ENCODE data around the gene C12orf56.
A peak's percentile ranks its signal among the peaks of the same experiment; 100 is the strongest.
"Not testable (repeated sequence)": the region's sequence is repeated elsewhere in the genome, so short reads cannot be mapped to it uniquely, and the experiment has no call there.

C12orf56 gene

DNA sequence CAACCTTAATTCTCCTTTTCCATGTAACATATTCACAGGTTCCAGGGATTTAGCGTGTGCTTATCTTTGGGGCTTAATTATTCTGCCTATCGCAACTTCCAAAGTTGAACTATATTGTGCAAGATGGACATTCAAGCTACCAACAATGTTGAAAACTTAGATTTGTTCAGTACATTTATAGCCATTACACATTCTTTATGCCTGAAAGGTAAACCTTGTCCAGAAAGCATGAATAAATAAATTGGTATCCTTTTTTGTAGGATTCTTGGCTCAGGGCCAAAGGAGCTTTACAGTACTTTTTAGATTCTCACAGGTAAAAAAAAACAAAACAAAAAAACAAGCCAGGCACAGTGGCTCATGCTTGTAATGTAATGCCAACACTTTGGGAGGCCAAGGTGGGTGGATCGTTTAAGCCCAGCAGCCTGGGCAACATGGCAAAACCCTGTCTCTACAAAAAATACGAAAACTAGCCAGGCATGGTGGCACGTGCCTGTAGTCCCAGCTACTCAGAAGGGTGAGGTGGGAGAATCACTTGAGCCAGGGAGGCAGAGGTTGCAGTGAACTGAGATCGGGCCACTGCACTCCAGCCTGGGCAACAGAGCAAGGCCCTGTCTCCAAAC lies 3.3 kb downstream of the C12orf56 start:
- DNase-seq (ENCODE audit: low spot score): no peak

DNA sequence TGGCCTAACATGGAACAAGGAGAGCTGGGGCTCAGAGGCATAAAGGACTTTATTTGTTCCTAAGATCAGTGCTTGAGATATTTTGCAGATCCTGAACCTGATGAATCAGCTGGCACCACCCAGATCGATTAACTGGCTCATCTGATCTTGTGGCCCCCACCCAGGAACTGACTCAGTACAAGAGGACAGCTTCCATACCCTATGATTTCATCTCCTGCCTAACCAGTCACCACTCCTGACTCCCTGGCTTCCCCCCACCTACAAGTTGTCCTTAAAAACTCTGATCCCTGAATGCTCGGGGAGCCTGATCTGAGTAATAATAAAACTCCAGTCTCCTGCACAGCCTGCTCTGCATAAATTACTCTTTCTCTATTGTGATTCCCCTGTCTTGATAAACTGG lies 5.1 kb downstream of the C12orf56 start:
- DNase-seq (ENCODE audit: low spot score): peak; percentile 45

DNA sequence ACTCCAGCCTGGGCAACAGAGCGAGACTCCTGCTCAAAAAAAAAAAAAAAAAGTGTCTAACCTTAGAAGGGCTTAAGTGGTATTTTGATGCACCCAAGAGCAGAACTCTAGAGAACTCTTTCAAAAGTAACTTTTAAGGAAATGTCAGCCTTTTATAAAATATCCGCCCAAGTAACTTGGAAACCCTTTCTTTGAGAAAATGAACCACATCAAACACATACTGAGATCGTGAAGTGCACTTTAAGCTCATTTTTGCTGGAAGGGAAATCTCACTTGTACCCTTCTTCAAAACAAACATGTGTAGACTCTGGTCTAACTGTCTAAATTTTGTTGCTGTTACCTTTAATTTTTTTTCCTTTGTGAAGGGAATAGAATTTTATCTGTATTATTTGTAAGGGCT lies 5.5 kb downstream of the C12orf56 start:
- peak; percentile 39 for DNase-seq (ENCODE audit: low spot score)

DNA sequence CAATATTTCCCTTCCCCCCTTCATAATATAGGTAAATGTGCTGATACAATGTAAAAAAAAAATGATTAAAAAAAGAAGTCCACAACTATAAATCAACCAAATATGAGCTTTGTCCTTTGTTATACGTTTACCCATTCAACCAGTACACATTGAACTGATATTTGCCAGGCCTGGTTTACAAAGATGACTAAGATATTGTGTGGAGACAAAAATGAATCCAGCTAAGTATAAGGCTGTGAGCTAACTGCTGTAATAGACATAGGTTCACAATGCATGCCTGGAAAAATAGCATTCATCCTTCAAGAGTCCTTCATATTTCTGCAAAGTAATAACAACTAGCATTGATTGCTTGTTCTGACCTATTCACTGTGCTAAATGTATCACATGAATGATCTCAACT lies 6.9 kb downstream of the C12orf56 start:
- DNase-seq (ENCODE audit: low spot score): no peak

DNA sequence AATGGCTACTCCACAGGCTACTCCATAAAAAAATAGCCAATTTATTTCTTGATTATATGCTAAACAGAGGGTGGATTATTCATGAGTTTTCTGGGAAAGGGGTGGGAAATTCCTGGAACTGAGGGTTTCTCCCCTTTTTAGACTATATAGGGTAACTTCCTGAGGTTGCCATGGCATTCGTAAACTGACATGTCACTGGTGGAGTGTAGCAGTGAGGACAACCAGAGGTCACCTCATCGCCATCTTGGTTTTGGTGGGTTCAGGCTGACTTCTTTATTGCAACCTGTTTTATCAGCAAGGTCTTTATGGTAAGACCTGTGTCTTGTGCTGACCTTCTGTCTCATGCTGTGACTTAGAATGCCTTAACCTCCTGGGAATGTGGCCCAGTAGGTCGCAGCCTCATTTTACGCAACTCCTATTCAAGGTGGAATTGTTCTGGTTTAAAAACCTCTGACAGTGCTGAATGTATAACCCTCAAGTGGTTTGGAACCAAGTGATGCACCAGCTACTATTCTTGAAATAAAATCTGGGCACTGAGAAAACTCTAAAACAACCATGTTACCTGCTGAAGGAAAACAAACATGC lies 27.7 kb downstream of the C12orf56 start:
- DNase-seq (ENCODE audit: low spot score): no peak

DNA sequence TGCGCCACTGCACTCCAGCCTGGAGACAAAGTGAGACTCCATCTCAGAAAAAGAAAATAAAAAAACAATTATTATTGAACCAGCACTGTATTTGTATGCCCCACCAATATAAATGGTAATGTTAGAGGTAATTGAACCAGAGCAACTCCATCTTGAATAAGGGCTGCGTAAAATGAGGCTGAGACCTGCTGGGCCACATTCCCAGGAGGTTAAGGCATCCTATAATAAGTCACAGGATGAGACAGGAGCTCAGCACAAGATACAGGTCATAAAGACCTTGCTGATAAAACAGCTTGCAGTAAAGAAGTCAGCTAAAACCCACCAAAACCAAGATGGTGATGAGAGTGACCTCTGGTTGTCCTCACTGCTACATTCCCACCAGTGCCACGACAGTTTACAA lies 29.4 kb downstream of the C12orf56 start:
- not testable (repeated sequence) for DNase-seq (ENCODE audit: low spot score)

DNA sequence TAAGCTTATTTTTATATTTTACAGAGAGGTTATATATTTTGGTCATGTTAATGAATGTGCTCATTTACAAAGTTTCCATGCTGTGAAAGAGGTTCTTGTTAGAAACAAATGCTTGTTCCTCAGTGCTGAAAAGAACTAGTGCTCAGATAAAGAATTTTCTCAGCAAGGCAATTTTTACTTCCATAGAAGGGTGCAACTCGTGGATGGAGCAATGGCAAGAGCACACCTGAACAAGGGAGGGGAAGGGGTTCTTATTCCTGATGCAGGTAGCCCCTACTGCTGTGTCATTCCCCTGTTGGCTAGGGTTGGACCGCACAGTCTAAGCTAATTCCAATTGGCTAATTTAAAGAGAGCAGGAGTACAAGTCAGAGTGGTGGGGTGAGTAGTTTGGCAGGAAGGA lies 34.3 kb downstream of the C12orf56 start:
- not testable (repeated sequence) for DNase-seq (ENCODE audit: low spot score)

DNA sequence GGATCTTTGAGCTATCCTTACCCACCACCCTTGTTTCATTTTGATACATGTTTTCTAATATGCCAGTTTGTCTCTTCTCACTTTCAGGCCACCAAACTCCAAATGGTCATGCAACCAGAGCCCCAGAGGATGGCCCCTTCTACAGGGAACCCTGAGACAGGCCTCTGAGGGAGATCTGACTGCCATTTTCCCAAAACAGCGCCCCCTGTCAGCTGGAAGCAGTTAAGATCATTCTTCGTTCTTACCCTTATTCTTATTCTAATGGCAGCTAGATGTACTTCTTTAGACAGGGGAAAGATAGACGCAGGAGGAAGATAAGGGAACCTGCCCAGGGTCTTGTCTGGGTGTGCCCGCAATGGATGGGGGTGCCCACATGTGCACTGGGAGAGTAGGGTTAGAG lies 38.4 kb downstream of the C12orf56 start:
- no peak for DNase-seq (ENCODE audit: low spot score)

DNA sequence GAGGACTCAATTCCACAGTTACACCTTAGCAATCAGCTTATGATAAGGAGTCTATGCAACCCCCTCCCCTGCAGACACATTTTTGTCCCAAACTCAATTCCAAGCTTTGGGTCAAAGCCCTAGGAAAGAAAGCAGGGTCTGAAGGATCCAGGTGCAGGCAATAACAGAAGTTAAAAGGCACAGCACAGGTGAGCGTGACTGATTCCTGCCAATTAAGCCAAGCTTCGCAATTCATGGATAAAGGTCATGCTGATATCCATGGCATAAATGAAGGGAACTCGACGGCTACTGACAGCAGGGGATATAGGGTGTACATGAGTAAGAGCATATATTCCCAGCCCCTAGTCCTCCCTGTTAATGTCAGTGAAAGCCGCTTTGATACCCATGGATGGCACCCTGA lies 39.3 kb downstream of the C12orf56 start:
- DNase-seq (ENCODE audit: low spot score): no peak

DNA sequence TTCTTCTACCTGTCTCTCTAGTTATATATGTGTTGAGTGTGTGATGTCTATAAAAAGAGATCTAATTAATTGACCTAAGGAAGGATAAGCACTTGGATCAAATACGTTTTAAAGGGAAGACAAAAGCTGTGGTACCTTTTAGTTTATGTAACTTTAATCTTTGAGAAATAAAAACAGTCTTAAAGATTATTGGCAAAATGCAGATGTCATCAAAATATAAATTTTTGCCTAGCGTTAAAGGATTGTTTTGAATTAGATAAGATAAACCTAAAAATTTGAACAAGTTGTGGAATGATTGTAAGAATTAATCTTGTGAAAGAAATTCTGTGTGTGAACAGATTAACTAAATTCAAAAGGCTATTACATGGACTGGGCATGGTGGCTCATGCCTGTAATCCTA lies 42.9 kb downstream of the C12orf56 start:
- no peak for DNase-seq (ENCODE audit: low spot score)

DNA sequence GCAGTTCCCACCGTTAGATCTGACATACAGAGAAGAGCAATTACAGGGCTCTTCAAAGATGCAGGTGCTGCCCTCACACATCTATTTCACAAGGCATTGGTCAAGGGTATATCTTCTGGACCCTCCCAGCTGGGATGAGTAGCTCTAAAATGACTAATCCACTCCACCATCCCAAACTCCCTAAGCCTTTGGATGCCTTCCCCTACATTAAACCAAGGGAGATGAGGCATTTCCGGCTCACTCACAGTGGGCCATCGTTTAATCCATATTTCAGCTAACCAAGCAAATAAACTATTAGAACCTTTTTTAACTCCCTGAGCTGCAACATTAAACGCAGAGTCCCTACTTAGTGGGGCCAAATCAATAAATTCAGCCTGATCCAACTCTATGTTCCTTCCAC lies 45.9 kb downstream of the C12orf56 start:
- DNase-seq (ENCODE audit: low spot score): not testable (repeated sequence)

DNA sequence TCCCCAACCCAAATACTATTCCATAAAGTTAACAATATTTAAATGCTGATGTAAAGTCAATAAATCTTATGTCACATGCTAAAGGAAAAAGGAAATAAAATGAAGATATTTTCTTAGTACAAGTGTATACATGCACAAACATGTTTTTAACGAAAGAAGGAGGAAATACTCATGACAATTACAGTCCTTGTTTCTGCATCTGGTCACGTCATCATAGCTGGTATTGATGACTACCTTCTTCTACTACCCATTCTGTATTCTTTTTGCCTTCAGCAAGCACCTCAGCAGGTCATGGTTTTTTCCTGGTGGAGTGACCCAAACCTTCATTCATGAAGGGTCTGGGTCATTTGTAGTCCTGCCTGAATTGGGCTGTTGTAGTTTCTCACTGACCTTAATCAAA lies 50.0 kb downstream of the C12orf56 start:
- not testable (repeated sequence) for DNase-seq (ENCODE audit: low spot score)

DNA sequence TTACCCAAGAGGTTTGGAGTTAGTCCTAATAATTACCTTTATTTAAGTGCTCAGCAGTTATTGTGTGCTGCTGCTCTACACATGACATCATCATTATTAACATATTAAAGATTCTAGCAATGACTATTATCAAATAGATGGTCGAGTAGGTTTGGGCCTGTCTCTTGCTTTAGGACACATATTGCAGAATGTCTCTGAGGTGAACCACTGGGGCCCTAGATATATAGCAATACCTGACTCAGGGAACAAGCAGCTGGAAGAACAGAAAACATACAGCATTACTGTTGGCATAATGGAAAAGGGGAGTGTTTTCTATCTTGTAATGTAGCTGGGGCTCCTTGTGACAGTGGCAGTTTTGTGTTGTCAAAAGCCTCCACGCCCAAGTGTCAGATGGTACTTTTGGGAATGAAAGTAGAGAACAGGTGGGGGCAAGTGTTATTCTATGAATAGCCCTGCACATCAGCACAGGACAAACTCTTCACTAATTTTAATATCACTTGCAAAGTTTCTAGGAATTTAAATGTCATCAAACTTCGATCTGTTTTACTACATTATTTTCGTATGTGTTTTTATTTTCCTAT lies 54.6 kb downstream of the C12orf56 start:
- no peak for DNase-seq (ENCODE audit: low spot score)

DNA sequence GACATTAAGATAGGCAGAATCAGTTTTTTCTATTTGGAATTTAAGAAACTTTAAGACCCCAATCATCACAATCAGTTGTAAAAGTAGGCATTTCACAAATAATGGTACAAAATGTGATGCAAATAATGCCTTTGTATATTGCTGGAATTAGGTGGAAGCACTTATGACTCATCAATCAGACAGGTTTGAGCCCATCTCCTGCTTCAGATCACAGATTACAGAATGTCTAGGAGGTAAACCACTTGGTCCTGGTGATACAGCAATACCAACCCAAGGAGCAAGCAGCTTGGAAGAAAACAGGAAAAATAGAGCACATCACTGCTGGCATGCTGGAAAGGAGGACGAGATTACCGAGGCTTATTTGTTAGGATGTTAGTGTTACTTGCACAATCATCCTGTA lies 57.6 kb downstream of the C12orf56 start:
- no peak for DNase-seq (ENCODE audit: low spot score)

DNA sequence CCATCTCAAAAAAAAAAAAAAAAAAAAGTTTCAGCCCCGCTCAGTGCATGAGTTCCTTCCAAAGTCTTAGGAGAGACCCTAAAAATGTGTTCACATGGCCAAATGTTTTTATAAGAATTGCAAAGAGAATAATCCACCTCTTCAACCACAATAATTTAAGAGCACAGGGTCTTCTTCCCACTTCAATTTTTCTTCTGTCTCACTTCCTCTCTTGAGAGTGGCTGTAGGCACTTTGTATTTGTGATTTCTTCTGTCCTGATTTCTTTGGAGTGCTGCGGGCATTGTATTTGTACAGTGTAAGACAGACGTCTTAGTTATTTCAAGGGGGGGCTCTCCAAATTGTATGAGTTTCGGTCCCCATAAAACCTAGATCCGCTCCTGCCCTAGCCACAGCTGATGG lies 58.3 kb downstream of the C12orf56 start:
- no peak for DNase-seq (ENCODE audit: low spot score)

DNA sequence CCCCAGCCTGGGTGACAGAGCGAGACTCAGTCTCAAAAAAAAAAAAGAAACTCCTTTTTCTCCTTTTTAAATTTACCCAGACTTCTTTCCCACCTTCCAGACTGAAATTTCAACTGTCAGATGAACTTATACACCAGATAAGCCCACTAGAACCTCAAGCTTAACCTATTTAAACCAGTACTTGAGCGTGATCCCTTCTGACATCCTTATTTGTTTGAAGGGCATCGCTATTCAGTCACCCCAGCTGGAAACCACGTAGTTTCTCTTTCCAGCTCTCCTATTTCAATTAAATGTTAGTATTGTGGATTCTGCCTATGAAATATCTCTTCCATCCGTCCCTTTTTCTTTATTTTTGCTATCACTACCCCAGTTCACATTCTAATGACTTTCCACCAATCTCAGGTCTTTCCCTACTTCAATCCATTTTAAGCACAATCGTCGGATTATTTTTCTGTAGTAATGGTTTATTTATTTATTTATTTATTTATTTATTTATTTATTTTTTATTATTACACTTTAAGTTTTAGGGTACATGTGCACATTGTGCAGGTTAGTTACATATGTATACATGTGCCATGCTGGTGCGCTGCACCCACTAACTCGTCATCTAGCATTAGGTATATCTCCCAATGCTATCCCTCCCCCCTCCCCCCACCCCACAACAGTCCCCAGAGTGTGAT lies 61.4 kb downstream of the C12orf56 start:
- not testable (repeated sequence) for DNase-seq (ENCODE audit: low spot score)

DNA sequence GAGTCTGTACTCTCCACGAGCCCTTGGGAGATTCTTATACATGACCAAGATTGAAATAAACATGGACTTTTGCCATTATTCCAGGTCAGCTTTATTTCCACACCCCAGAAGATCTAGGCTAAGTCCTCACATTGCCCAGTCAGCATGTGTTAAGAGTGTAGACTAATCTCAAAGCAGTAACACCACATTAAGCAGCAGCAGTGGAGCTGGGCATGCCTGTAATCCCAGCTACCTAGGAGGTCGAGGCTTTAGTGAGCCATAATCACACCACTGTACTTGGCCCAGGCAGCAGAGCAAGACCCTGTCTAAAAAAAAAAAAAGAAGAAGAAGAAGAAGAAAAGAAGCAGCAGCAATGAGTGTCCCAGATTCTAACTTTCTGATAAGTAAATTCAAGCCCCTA lies 65.5 kb downstream of the C12orf56 start:
- DNase-seq (ENCODE audit: low spot score): no peak

DNA sequence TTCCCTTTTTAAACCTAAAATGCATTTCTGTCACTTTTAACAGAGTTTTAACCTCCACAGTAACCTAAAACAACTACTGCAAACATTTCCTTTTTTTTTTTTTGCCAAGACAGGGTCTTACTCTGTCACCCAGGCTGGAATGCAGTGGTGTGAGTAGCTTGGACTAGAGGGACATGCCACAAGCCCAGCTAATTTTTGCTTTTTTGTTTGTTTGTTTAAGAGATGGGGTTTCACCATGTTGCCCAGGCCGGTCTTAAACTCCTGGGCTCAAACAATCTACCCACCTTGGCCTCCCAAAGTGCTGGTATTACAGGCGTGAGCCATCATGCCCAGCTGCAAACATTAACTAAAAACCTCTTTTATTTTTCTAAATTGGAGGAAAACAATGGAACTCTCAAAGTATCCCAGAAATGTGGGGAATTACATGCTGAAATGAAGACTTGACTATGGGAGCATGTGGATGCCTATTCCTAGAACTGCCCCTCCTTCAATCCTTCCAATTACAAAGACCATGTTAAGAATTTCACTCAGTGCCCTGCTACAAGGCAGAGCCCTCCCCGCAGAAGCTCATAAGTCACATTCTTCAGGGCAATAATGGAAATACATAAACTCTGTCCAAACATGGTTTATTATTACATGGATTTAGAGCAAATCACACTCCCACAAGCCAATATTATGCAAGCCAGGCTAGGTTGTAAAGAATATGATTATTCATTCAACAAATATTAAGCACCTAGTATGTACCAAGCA lies 66.9 kb downstream of the C12orf56 start:
- no peak for DNase-seq (ENCODE audit: low spot score)

DNA sequence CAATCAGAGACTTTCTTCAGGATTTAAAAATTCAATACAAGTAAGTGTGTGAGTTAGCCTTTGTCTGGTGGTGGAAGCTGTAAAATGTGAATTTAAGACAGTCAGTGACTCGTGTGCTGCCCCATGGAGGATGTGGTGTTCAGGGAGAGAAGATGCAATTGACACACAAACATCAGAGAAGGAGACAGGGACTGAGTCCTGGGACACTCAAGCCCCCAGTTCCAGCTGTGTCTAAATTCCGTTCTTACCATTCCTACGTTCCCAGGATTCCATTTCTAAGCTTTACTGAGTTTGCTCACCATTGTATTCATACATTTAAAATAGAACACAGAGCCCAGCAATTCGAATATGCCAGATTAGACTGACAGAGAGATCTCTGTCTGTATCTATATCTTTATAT lies 67.6 kb downstream of the C12orf56 start:
- DNase-seq (ENCODE audit: low spot score): no peak

DNA sequence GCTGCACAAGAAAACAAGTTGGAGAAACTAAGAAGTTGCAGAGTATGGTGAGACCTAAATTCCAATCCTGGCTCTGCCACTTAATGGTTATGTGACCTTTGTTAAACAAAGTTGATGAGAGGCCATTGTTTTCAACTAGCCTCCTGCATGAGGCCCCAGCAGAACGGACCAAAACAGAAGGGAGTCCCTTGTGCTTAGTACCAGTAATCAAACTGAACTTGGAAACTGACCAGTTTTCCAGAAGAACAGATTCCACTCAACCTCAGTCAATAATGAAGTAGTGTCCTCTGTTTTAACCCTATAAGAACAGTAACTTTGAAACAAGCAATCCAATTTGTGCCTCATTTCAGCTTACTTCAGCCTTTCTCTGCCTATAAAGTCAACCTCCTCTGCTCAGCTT lies 69.9 kb downstream of the C12orf56 start:
- no peak for DNase-seq (ENCODE audit: low spot score)

DNA sequence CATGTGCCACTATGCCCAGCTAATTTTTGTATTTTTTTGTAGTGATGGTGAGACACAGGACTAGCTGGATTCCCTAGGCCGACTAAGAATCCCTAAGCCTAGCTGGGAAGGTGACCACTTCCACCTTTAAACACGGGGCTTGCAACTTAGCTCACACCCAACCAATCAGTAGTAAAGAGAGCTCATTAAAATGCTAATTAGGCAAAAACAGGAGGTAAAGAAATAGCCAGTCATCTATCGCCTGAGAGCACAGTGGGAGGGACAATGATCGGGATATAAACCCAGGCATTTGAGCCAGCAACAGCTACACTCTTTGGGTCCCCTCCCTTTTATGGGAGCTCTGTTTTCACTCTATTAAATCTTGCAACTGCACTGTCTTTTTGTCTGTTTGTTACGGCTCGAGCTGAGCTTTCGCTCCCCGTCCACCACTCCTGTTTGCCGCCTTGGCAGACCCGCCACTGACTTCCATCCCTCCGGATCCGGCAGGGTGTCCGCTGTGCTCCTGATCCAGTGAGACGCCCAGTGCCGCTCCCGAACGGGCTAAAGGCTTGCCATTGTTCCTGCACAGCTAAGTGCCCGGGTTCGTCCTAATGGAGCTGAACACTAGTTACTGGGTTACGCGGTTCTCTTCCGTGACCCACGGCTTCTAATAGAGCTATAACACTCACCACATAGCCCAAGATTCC lies 70.9 kb downstream of the C12orf56 start:
- not testable (repeated sequence) for DNase-seq (ENCODE audit: low spot score)

DNA sequence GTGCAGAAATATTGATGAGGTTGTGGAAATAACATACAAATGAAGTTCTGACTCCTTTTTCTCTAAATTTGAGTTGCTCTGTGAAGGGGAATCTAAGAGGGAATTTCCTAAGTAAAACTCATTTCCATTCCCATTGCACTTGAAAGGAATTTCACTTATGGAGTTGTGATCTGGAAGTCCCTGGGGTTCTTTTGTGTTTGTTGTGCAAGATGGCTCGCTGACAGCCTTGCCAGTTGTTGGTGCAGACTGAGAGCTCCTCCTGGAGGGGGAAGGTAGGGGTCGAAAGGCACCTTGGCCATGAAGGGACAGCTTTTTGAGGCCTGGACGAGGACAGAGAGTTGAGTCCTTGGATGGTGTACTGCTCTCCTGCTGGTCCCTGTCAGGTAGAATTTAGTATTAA lies 72.0 kb downstream of the C12orf56 start:
- DNase-seq (ENCODE audit: low spot score): no peak
